ENCODE results near the gene LRMDA.

DNA sequence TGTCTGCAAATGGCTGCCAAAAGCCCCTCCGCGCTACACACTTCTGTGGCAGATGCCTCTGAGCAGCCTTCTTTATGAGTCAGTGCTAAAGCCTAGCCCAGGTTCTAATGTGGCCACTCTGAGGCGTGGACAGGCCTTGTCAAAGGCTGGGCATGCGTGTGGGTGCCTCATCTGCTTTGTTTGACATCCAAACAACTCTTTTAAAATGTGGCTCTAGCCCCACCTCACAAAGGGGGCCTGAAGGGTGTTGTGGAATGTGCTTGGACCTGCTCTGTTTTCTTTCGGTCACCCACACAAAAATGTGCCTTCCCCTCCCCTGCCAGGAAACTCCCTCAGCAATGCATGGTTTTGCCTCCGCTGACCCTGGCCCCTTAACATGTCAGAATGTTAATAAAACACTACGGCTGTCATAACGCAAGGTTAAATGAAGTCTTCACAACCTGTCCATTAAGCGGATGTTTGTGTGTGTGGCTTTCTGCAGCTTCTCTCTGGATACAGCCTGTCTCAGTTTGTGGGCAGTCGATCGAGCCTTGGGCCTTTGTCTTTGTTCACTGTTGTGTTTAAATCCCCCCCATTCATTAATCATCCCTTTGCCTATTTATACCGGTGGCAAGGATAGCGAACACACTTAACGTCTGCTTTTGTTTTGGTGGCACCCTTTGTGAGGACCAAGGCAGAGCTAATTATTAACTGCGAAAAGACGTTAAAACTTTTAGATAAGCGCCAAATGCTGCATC, 718.9 kb downstream of the LRMDA start:
- TF ChIP-seq EZH2 (IDR thresholded peaks at IDR 0.05; ENCODE audit: borderline replicate concordance, low read depth, low read length, poor library complexity, severe bottlenecking) (no peak), CTCF (conservative IDR thresholded peaks at IDR 0.05; ENCODE audit: low read depth, low read length) (no peak)
